A549 treated with AZD2906 at 1 μM for 4 hours (cell line): ENCODE results near the gene F8. TPM values are rescaled to one million over a fixed set of nuclear protein-coding genes. Genes with fewer than 3 reads are reported as not detected.

ENCODE experiments used
- total RNA-seq: library from RNA; stranded (reverse); fragments of 200-300 nt; extraction: Qiagen RNA extraction; gene quantifications from 5 replicates; pipeline ENCODE4 v1.2.3, GENCODE V29; 2022

F8 gene
- 3.6 to 4.6 TPM (median 4.1 TPM) in 5 replicates for total RNA-seq

GRCh38 chrX:155022585-155022984, at the start of gene F8:
TSS of gene F8 (minus strand) at chrX:155022723. CDS start at chrX:155022552, 171 bp downstream.

GRCh38 chrX:155070975-155071693, 48.6 kb upstream of the F8 start, which contains the start of the genes BRCC3, CMC4 and MTCP1:
TSS of gene BRCC3 (plus strand) at chrX:155071508. CDS start at chrX:155071528, 20 bp downstream.
TSS of gene CMC4 (minus strand) at chrX:155071136. CDS start at chrX:155064023, 7,113 bp downstream.
TSS of gene MTCP1 (minus strand) at chrX:155071136. CDS start at chrX:155066010, 5,126 bp downstream.

DNA sequence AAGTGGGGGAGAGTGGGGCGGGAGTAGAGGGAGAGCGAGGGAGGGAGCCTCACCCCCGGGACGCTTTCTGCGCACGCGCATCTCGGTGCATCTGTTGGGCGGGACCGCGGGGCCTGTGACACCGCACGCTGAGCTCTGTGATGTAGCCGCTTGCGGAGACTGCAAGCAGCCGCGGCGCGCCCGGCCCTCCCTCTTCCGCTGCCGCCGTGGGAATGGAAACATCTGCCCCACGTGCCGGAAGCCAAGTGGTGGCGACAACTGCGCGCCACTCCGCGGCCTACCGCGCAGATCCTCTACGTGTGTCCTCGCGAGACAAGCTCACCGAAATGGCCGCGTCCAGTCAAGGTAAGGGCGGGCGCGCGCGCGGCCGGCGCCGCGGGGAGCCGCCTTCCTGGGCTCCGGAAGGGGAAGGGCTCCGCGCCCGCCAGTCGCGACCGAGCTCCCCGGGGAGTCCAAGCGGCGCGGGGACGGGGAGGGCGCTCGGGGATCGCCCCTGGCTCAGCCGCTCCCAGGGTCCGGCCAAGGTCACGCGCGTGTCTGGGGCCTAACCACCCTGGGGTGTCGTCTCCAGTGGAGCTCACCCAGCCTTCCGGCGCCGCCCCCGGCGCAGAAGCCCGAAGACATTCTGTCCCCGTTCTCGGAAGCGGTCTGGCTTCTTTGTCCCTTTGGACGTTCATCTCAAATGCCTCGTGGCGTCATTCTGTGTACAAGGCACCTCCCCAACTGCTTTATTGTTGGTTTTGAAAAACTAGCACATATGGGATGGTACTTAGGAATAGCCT, 4.4 kb upstream of the F8 start, which contains the start of gene FUNDC2:
FUNDC2 (plus strand) TSS at position 118 of the 782 bp plus-strand sequence; CDS start at position 213, 95 bp downstream.

DNA sequence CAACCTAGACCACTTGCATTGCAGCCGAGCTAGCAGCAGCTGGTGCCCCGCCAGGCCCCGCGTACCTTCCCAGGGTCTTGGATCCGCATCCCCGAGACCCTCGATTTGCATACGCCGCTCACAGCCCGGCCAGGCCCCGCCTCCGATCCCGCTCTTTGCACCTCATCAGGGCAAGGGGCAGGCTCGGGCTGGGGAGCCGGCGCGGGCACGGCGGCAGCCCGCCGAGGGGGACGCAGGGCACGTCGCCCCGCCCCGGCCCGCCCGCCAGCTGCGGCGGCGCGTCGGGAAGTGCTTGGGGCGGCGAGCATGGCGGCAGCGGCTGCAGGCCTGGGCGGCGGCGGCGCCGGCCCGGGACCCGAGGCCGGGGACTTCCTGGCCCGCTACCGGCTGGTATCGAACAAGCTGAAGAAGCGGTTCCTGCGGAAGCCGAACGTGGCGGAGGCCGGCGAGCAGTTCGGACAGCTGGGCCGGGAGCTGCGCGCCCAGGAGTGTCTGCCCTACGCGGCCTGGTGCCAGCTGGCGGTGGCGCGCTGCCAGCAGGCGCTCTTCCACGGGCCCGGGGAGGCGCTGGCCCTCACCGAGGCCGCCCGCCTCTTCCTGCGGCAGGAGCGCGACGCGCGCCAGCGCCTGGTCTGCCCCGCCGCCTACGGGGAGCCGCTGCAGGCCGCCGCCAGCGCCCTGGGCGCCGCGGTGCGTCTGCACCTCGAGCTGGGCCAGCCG, 136.3 kb downstream of the F8 start, which contains the start of gene F8A1:
F8A1 (plus strand) TSS at position 287 of the 720 bp plus-strand sequence; CDS start at position 307, 20 bp downstream.

DNA sequence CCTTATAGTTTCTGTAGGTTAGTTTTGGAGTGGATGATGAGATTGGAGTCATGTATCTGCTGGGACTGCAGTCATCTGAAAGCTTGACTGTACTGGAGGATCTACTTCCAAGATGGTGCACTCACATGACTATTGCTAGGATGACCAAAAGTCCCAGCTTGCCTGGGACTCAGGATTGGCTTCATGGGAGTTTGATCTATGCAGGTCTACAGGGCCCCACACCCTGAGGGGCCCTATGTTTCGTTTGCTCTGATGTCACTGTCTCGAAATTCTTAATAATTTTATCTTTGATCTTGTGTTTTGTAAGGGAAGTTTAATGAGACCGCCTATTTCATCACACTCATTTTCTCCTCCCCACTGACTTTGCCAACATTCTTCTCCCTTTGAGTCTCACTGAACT, 188.0 kb downstream of the F8 start, which contains the start of gene SMIM9:
SMIM9 (minus strand) TSS at position 101 of the 400 bp plus-strand sequence. CDS start 3,806 bp downstream, outside the sequence.

DNA sequence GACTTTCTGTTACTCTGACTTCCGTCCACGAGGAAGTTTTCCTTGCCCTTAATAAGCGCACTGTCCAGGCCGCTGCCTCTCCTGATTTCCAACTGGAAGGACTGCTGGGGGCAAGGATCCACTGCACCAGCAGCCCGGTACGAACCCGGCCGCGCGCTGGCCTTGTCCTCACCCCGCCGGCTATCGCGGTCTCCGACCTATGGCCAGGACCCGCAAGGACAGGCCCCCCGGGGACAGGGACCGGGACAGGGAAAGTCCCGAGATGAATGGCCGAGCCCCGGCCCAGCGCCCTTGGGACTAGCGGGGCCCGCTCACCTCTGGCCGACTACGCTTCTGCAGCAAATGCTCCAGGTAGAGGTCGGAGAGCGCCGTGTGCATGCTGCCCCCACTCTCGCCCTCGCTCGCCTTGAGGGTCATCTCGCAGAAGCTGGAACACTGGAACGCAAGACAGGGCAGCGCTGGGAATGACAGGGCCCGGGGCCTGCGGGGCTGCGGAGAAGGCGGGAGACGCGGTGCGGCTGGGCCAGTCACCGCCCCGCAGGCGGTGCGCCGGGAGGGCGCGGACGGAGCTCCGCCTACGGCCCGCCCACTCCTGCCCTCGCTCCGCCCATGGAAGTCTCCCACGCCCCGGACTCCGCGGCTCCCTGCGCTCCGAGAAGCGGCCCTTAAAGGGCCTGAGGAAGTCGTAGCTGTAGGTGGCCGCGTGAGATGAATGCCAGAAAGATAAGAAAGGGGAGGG, 217.4 kb downstream of the F8 start, which contains the start of gene MPP1:
MPP1 (minus strand) TSS at position 529 of the 739 bp plus-strand sequence; CDS start at position 417, 112 bp downstream.

Other genes starting within 250 kb of the F8 start
- gene MPP1, start 217.2 kb downstream of the F8 start, total RNA-seq: 13.7 to 16.4 TPM (median 15.9 TPM) in 5 replicates
- gene SMIM9, start 188.1 kb downstream of the F8 start, total RNA-seq: not detected in 5 replicates
- 57.2 to 105 TPM (median 93.5 TPM) in 5 replicates for gene F8A1, start 136.4 kb downstream of the F8 start, total RNA-seq
- 92.3 to 125 TPM (median 119 TPM) in 5 replicates for gene FUNDC2, start 4.1 kb upstream of the F8 start, total RNA-seq
- gene CMC4, start 48.4 kb upstream of the F8 start, total RNA-seq: 13.7 to 18.2 TPM (median 15.8 TPM) in 5 replicates
- 14.5 to 22.0 TPM (median 17.3 TPM) in 5 replicates for gene MTCP1, start 48.4 kb upstream of the F8 start, total RNA-seq
- gene BRCC3, start 48.8 kb upstream of the F8 start, total RNA-seq: 22.1 to 28.6 TPM (median 25.2 TPM) in 5 replicates
- gene VBP1, start 193.7 kb upstream of the F8 start, total RNA-seq: 45.0 to 61.2 TPM (median 47.4 TPM) in 5 replicates
- gene RAB39B, start 241.8 kb upstream of the F8 start, total RNA-seq: 0.63 to 0.80 TPM (median 0.75 TPM) in 5 replicates